HL-60 (cell line): Measurements from ENCODE around the gene TAMM41.

Source experiments
- DNase-seq, 2 experiments: peaks; one replicate each; pipeline ENCODE4 v3.0.0-alpha.2; 2010 to 2020; ENCODE audit warnings: low read depth in 1 of 2, low spot score in 1 of 2
- H3K27ac ChIP-seq: fragments of 250-450 bp; sonication (Bioruptor Pico); replicated peaks from 2 replicates; pipeline ENCODE4 v1.5.1; 2020; ENCODE audit warnings: mild to moderate bottlenecking, moderate library complexity
- H3K27me3 ChIP-seq: fragments of 250-450 bp; sonication (Bioruptor Pico); 2 replicates; pipeline ENCODE4 v1.5.1; 2021; ENCODE audit warnings: mild to moderate bottlenecking, moderate library complexity; ENCODE audit not compliant: insufficient read depth, poor library complexity, severe bottlenecking
- H3K4me3 ChIP-seq: replicated peaks from 2 replicates; pipeline ENCODE4 v1.5.1; 2011; ENCODE audit warnings: mild to moderate bottlenecking, control low read depth, low read length; ENCODE audit not compliant: insufficient read depth
- CTCF ChIP-seq: IDR thresholded peaks from one replicate; pipeline ENCODE4 v1.5.1; 2011; ENCODE audit warnings: low read length, control low read depth, inconsistent platforms; ENCODE audit not compliant: insufficient read depth
- GABPA ChIP-seq: IDR thresholded peaks from 2 replicates; pipeline ENCODE4 v1.6.1; 2012; ENCODE audit warnings: low read depth
- POLR2AphosphoS5 ChIP-seq: IDR thresholded peaks from 2 replicates; pipeline ENCODE4 v1.6.1; 2012; ENCODE audit warnings: low read depth
- SPI1 ChIP-seq: IDR thresholded peaks from 2 replicates; pipeline ENCODE4 v1.6.1; 2012; ENCODE audit warnings: low read depth, mild to moderate bottlenecking, borderline replicate concordance
- TF ChIP-seq, protein P1 (sequence below): IDR thresholded peaks from 2 replicates; pipeline ENCODE4 v1.6.1; 2012; ENCODE audit warnings: low read depth; ENCODE audit not compliant: insufficient replicate concordance

TAMM41 gene

DNA sequence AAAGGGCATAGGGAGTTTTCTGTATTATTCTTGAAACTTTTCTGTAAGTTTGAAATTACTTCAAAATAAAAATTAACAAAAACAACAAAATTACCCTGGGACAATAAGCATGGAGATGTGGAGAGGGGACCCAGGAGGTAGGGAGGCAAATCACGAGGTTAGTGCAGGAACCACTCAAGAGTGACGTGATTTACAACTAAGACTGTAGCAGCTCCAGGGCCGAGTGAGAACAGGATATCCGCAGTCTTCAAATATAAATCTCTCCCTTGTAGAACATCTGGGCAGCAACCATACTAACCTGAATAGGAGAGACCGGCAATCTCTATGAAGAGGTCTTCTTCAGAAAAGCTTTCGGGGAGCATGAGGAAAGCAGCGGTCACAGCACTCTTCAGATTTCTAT, 17.3 kb downstream of the TAMM41 start:
- no peak overlapping the region for H3K4me3 ChIP-seq
- H3K27me3 ChIP-seq, result no peaks in the 10 kb centered on the region
- H3K27ac ChIP-seq, result no peak overlapping the region
- DNase-seq, result no peak
- TF ChIP-seq, protein P1, sequence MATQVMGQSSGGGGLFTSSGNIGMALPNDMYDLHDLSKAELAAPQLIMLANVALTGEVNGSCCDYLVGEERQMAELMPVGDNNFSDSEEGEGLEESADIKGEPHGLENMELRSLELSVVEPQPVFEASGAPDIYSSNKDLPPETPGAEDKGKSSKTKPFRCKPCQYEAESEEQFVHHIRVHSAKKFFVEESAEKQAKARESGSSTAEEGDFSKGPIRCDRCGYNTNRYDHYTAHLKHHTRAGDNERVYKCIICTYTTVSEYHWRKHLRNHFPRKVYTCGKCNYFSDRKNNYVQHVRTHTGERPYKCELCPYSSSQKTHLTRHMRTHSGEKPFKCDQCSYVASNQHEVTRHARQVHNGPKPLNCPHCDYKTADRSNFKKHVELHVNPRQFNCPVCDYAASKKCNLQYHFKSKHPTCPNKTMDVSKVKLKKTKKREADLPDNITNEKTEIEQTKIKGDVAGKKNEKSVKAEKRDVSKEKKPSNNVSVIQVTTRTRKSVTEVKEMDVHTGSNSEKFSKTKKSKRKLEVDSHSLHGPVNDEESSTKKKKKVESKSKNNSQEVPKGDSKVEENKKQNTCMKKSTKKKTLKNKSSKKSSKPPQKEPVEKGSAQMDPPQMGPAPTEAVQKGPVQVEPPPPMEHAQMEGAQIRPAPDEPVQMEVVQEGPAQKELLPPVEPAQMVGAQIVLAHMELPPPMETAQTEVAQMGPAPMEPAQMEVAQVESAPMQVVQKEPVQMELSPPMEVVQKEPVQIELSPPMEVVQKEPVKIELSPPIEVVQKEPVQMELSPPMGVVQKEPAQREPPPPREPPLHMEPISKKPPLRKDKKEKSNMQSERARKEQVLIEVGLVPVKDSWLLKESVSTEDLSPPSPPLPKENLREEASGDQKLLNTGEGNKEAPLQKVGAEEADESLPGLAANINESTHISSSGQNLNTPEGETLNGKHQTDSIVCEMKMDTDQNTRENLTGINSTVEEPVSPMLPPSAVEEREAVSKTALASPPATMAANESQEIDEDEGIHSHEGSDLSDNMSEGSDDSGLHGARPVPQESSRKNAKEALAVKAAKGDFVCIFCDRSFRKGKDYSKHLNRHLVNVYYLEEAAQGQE, result no peak
- TF ChIP-seq SPI1, result no peak

GRCh38 chr3:11826628-11827265, 19.9 kb downstream of the TAMM41 start:
- H3K4me3 ChIP-seq, result no peak overlapping the region
- no peak for DNase-seq
- TF ChIP-seq GABPA (no peak), POLR2AphosphoS5 (no peak), CTCF (no peak), SPI1 (no peak)
- TF ChIP-seq, protein P1, result no peak
- no peaks in the 10 kb centered on the region for H3K27me3 ChIP-seq
- no peak overlapping the region for H3K27ac ChIP-seq

DNA sequence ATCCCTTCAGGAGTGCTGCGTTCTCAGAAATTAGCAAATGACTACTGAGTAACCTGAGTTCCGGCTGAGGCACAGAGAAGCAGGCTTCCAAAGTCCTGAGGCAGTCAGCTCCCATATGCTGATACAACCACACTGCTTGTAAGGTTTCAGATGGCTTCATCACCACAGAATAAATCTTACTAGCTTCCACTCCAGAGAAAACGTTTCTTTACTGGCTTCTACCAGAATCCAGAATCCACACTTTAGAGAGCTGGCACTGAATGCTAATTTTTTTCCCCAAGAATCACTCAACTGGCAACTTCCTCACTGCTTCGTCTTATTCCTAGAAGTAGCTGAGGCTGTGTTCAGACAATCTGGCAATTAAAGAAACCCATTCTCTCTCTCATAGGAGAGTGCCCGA, 21.4 kb downstream of the TAMM41 start:
- Histone ChIP-seq H3K27me3 (no peaks in the 10 kb centered on the region), H3K4me3 (no peak overlapping the region), H3K27ac (no peak overlapping the region)
- no peak for DNase-seq
- TF ChIP-seq, protein P1, result no peak
- no peak for TF ChIP-seq POLR2AphosphoS5
- TF ChIP-seq GABPA, result no peak
- no peak for TF ChIP-seq CTCF
- TF ChIP-seq SPI1, result no peak
